ENCODE data around the gene GZMM.

GZMM gene

DNA sequence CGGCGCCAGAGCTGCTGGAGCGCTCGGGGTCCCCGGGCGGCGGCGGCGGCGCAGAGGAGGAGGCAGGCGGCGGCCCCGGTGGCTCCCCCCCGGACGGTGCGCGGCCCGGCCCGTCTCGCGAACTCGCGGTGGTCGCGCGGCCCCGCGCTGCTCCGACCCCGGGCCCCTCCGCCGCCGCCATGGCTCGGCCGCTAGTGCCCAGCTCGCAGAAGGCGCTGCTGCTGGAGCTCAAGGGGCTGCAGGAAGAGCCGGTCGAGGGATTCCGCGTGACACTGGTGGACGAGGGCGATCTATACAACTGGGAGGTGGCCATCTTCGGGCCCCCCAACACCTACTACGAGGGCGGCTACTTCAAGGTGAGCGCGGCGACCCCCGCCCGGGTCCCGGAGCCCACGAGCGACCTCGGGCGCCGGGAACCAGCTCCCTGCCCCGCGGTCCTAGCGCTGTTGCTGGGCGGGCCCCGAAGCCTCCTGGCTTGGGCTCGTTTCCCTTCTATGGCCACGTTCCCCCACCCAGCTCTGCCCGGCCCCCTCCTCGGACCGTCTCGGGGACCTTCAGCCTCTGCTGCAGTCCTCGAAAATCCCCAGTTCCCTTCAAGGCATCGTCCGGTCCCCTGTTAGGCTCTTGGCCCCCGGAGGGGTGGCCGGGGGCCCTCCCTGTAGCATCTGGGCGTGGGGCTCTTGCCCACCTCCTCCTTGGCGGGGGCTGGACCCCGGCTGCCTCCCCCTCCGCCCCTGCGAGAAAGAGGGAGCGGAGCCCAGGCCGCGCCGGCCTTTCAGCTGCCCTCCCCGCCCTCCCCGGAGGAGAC, 11.9 kb upstream of the GZMM start, which contains the start of gene CDC34:
CDC34 (plus strand) TSS at position 8 of the 808 bp plus-strand sequence; CDS start at position 180, 172 bp downstream.
- DNase-seq: peak in 4 of 42 donors; percentile 21 to 45 (median 32)
- intact Hi-C loops (cut with DNase I): loop anchor here (2.0 to 5.0 kb wide), 2 partner anchors 21 to 40 kb away; partner anchors contain the start of gene BSG

DNA sequence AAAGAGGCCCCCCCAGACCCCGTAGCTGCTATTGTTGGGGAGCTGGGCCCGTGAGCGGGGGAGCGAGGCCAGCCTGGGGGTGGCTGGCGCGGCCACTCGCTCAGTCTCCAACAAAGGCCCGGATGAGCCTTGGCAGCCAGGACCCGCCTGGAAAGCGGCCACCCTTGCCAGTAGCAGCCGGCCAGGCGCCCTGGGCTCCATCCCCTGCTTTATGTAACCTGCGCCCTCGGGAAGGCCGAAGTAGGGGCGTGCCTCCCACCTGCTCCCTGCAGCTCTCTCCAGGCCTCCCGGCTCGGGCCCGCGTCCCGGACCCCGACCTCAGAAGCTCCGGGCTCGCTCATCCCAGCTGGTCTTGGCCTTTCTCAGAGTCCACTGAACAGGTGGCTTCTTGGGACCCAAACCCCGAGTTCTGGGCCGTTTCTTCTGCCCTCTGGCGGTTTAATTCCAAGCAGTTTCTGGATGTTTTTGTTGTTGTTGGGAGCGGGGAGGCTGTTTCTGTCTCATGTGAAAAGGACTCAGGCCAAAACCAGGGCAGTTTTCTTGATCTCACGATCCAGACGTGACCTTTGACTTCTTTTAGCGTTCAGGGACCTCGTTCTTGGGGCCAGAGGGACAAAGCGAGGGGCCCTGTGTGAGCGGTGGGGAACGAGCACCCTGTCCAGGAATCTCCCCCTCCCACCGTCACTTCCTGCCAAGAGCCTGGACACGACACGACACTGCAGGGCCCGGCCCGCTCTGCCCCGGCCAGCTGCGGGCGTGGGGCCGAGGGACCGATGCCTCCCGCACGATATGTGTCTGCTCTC, 11.1 kb upstream of the GZMM start:
- intact Hi-C loops (cut with DNase I): loop anchor here (5.0 kb wide), 1 partner anchor 40 kb away; the partner anchor contains the start of gene BSG
- DNase-seq: peak; percentile 67 to 94 (median 82)

DNA sequence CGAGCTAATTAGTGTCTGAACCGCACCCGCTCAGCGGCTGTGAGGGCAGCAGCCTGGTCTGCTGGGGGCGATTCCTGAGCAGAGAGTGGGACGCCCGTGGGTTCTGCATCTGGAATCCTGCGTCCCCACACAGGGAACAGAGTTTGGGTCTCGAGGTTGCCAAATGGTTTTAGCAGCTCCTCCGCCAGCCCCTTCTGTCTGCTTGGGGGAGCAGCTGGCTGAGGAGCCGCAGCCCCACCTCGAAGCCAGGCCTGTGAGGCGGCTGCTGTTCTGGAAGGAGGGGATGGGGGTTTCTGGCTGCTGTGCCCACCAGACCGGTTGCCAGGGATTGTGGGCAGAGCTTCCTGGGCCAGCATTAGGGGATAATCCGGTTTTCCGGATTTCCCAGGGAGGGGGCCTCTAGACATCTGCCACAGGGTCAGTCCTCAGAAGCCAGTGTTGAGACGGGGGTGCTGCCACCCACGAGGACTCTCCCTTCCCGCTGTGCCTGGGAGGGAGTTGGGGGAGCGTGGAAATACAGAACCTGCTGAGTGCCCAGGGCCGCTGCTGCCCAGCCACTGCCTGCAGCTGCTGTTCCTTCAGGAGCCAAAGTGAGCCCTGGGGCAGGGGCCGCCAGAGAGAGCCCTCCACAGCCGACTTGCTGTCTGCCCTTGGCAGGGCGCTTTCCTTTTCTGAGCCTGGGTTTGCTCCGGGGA, 10.3 kb upstream of the GZMM start:
- intact Hi-C loops (cut with DNase I): loop anchor here (5.0 kb wide), 1 partner anchor 39 kb away; the partner anchor contains the start of gene BSG
- DNase-seq: no peak

DNA sequence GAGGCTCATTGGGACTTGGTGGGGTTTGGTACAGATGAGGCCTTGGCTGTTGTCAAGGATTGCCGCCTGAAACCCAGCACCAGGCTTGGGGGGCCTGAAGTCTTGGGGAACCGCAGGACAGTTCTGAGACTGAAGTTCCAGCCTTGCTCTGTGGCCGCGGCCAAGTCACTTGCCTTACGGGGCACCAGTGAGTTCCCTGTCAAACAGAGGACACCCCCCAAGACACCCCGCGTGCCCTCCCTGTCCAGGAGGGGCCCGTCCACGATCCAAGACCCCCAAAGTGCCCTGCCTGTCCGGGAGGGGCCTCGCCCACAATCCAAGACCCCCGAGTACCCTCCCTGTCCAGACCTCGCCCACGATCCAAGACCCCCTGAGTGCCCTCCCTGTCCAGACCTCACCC, 9.8 kb upstream of the GZMM start:
- intact Hi-C loops (cut with DNase I): loop anchor here (5.0 kb wide), 1 partner anchor 38 kb away; the partner anchor contains the start of gene BSG
- no peak for DNase-seq

DNA sequence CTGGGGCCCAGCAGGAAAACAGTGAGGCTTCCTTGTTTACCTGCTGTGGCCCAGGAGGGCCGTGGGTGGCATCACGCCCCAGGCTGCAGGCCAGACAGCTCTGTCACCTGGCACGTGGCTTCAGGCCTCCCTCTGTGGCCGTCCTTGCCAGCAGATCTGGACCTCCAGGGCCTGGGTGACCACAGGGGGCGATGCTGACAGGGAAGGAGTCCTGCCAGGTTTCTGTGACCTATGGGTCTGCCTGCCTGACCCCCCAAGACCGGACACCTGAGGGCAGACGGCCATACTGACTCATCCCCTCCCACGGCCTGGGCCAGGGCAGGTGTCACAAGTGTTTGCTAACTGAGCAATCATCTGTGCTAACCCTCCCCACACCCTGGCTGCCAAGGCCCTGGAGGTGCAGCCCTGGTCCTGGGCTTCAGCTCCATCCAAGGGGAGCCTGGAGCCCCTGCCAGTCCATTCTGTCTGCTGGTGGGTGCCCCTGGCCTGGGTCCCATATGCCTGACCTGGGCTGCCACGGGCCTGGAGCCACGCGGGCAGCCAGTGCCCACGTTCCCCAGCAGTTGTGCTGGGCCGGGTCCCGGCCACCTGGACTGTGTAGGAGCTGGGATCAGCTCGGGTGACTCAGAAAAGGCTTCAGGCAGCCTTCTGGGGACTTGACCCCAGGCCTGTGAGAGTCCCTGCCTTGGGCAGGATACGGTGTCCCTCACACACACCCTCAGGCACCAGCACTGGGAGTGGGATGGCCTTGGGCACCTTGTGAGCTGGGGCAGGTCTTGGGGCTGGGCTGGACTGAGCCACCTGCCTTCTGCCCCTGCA, 8.6 kb upstream of the GZMM start:
- intact Hi-C loops (cut with DNase I): no loop called here
- DNase-seq: no peak

DNA sequence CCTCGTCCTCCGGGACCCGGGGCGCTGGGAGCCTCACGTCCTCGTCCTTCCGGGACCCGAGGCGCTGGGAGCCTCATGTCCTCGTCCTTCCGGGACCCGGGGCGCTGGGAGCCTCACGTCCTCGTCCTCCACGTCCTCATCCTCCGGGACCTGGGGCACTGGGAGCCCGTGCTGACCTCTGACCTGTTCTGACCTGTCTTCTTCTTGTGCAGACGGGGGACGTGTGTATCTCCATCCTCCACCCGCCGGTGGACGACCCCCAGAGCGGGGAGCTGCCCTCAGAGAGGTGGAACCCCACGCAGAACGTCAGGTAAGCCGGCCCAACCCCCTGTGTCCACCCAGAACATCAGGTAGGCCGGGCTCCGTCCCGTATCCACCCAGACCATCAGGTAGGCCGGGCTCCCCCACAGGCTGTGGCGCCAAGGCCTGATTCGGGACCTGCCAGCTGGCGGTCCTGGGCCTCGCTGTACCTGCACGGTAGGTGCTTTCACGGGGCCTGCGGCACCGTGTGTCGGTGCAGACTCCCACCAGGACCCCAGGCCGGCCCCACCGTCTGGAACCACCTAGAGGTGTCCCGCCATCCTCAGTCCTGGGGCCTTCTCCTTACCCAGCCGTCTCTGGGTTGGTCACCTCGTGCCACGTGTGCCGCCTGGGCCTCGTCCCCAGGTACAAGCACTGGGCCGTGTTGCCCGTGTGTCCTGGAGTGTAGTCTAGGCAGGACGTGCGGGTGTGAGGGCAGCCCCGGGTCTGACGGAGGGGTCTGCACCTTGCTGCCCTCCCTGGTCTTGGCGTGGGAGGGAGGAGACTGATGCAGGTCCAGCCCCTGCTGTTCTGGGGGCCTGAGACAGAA, 7.6 kb upstream of the GZMM start:
- DNase-seq: no peak
- intact Hi-C loops (cut with DNase I): no loop called here

DNA sequence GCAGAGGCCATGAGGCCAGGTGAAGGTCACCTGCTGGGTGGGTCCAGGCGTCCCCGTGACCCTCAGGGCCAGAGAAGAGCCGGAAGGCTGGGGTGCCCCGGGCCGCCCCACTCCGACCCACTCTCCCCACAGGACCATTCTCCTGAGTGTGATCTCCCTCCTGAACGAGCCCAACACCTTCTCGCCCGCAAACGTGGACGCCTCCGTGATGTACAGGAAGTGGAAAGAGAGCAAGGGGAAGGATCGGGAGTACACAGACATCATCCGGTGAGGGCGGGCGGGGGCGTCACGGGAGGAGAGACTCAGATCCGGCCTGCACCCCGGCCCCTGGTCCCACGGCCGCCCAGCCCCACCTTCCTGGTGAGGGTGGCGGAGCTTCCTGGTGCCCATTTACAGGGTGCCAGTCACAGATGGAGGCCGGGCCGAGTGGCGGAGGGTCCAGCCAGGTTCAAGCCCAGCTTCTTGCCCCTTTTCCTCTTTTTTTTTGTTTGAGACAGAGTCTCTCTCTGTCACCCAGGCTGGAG, 6.9 kb upstream of the GZMM start:
- intact Hi-C loops (cut with DNase I): no loop called here

DNA sequence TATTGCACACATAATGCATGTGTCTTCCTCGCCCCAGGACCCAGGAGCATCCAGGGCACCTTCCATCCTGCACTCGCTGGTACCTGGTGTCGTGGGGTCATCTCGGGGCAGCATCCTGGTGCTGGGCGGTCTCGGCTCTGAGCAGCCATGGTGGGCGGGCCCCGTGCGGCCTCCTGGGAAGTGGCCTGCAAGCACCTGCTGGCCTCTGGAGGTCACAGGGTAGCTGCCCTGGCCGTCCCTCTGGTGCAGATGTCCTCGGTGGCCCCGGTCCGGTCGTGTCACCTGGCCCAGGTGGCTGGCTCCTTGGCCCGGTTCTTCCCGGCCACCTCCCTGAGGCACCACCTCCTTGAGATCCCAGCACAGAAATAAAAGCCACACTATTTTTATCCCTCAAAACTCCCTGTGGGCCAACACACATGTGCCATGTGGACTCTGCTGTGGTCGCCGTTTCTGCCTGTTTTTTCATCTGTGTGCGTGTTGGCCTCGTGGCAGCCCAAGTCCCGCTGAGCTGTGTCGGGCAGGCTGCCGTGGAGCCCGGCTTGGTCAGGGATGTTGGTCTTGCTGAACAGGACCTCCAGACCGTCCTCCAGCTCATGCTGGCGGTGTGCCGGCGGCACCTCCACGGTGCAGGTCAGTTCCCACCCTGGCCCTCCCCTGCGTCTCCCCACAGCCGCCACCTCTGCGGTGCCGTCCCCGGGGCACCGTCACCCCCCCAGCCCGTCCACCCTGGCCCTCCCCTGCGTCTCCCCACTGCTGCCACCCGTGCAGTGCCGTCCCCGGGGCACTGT, 5.0 kb upstream of the GZMM start:
- intact Hi-C loops (cut with DNase I): no loop called here
- DNase-seq: no peak

More for the DNA sequence above, 6.9 kb upstream of the GZMM start:
- no peak for DNase-seq

DNA sequence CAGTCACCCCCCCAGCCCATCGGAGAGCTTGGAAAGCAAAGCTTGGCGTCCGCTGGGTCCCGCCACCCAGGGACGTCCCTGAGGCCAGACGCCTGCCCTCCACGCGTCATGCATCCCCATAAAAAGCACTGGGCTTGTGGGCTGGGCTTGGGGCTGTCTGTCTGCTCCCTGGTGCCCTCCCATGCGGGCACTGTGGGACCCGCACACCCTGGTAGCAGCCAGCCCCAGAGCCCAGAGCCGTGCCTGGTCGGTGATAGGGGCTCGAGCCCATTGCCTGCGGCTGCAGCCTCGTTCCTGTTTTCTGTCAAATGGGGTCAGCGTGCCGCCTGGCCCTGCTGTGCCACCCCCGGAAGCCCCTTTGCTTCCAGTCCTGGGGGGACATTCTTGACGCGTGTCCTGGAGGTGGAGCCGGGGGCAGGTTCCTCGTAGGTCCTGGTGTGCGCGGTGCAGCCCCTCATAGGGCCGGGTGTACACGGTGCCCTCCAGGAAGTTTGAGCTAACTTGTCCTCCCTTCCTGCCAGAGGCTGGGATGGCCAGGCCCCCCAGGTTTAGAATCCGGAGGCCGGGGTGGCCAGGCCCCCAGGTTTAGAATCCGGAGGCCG, 4.3 kb upstream of the GZMM start:
- intact Hi-C loops (cut with DNase I): no loop called here
- DNase-seq: no peak

DNA sequence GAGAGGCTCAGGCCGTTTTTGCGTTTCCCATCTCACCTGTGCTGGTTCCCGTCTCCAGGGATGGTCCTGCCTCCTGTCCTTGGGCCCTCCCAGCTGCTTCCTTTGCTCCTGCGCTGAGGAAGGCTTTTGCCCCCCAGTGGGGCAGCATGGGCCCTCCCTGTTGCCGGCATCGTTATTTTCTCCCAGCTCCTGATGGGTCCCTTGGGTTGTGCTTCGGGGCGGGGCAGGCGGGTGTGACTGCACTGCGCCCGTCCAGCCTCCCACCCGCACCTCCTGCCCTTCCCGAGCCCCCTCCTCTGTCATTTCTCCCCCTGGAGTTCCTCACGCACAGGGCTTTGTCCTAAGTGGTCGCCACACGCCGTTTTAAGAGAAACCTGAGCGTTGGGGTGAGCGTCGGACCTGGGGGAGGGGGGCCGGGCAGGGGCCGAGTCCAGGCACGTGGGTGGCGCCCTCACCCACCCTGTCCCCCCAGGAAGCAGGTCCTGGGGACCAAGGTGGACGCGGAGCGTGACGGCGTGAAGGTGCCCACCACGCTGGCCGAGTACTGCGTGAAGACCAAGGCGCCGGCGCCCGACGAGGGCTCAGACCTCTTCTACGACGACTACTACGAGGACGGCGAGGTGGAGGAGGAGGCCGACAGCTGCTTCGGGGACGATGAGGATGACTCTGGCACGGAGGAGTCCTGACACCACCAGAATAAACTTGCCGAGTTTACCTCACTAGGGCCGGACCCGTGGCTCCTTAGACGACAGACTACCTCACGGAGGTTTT, 2.8 kb upstream of the GZMM start:
- DNase-seq: no peak
- intact Hi-C loops (cut with DNase I): no loop called here

DNA sequence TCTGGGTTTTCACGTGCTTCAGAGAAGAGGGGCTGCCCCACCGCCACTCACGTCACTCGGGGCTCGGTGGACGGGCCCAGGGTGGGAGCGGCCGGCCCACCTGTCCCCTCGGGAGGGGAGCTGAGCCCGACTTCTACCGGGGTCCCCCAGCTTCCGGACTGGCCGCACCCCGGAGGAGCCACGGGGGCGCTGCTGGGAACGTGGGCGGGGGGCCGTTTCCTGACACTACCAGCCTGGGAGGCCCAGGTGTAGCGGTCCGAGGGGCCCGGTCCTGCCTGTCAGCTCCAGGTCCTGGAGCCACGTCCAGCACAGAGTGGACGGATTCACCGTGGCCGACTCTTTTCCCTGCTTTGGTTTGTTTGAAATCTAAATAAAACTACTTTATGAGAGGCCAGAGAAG, 2.2 kb upstream of the GZMM start:
- no peak for DNase-seq
- intact Hi-C loops (cut with DNase I): no loop called here

DNA sequence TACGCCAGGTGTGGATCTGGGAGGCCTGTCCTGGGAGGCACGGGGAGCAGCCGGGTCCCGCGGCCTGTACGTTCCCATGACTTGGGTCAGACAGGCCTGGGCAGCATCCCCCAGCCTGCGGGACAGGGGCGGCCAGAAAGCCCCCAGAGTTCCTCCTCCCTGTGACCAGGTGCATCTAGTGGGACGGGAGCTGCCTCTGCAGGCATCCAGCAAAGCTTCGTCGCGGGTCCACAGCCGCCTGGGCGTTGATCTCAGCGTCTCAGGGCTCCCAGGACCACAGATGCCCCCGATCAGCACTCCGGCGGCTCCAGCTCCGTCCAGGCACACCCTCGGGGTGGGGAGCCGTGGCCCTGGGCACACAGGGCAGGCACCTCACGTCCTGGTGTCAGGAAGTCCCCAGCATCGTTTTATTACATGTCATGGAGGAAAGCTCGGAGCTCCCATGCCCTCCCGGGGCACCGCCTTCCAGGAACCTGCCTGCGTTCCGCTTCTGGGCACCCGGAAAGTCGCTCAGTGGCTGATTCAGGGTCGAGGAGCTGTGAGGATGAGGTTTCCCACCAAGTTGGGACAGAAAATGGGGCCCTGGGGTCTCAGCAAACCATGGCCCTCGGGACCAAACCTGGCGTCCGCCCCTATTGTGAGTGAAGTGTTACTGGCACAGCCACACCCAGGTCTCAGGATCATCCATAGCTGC, 1.5 kb upstream of the GZMM start:
- intact Hi-C loops (cut with DNase I): no loop called here
- no peak for DNase-seq

DNA sequence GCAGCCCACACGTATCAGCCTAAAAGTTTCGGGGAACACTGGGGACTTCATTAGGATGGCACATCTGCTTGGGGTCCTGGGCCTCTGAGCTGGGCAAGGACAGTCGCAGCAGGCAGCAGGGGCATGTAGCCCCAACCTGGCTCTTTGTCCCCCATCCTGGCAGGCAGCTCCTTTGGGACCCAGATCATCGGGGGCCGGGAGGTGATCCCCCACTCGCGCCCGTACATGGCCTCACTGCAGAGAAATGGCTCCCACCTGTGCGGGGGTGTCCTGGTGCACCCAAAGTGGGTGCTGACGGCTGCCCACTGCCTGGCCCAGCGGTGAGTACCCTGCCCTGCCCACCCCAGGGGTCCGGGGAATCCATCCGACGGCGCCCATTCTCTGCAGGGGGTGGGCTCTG, 3.3 kb downstream of the GZMM start:
- intact Hi-C loops (cut with DNase I): no loop called here

DNA sequence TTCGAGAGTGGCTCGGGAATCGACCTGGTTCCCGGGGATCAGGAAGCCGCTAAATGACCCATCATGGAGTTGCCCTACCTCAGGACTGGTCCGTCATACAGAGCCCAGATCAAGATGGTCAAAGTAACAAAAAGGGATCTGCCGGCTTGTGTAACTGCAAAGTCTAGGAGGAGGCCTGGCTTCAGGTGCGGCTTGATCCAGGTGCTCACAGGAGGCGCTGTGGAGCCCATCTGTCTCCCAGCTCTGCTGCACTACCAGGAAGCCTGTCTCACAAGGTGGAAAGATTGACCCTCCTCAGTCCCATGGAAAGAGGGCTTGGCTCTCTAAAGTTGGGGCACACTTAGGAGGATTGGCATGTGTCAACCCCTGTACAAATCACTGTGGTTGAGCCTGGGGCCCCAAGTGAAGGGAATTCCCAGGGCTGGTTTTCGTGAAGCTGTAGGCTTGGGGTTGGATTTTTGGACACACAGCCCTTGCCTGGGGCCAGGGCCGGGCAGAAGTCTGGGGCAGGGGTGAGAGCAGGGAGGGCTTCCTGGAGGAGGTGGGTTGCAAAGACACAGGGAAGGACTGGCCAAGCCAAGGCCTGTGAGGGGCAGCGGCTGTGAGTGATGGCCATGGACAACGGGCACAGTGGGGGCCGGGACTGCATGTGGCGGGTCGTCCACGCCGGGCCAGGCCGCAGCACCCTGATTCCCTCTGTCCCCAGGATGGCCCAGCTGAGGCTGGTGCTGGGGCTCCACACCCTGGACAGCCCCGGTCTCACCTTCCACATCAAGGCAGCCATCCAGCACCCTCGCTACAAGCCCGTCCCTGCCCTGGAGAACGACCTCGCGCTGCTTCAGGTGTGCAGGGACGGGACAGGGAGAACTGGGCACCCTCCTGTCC, 4.2 kb downstream of the GZMM start:
- intact Hi-C loops (cut with DNase I): no loop called here
- no peak for DNase-seq

More for the DNA sequence above, 3.3 kb downstream of the GZMM start:
- no peak for DNase-seq

All from head of caudate nucleus (tissue), 42 donors.